Dermis blood vessel endothelial cell (primary cell): ENCODE data around the gene DNMT1. TPM values are rescaled to one million over a fixed set of nuclear protein-coding genes. Genes with fewer than 3 reads are reported as not detected.

Experiments
- DNase-seq: peaks from one replicate; pipeline ENCODE4 v3.0.0; 2010
- total RNA-seq: library from RNA; depleted of rRNA; stranded (reverse); fragments of >200 nt; gene quantifications from 2 replicates; pipeline ENCODE4 v1.2.3, GENCODE V29; 2014

DNMT1 gene
- total RNA-seq, 1 donor from 2014 or later: 37.9 TPM

DNA sequence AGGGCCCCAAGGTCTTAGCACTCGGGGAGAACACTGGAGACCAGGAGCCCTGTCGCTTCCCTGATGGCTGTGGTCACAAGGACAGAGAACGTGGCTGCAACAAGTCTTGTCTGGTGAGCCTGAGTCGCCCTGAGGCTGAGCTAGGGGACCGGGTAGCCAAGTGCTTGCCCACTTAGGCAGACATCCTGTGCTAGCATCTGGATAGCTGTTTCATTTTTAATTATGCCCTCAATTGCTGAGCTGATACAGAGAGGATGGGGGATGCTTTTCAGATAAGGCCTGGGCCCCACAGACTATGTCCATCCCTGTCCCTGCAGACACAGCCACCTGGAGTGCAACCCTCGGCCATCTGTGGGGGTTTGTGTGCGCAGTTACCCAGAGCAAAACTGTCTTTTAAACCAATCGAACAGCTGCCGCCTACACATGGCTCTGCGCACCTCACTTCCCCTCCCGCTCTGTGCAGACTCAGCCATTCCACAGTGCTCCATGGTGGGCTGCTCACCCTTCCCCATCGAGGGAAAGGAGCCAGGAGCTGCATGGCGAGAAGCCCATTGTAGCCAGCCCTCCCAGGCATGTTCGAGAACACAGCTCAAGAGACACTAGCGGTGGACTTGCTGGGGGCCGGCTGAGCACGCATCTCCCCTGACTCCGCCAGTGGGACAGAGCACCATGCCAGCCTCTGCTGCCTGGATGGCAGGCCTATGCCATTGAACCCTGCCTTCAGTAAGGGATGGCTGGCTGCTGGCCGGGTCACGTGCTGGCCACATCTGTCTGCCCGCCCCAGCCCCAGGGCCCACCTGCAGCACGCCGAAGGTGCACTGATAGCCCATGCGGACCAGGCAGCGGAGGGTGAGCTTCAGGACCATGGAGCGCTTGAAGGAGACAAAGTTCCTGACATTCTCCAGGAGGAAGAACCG lies 55.6 kb downstream of the DNMT1 start:
- DNase-seq: no peak

DNA sequence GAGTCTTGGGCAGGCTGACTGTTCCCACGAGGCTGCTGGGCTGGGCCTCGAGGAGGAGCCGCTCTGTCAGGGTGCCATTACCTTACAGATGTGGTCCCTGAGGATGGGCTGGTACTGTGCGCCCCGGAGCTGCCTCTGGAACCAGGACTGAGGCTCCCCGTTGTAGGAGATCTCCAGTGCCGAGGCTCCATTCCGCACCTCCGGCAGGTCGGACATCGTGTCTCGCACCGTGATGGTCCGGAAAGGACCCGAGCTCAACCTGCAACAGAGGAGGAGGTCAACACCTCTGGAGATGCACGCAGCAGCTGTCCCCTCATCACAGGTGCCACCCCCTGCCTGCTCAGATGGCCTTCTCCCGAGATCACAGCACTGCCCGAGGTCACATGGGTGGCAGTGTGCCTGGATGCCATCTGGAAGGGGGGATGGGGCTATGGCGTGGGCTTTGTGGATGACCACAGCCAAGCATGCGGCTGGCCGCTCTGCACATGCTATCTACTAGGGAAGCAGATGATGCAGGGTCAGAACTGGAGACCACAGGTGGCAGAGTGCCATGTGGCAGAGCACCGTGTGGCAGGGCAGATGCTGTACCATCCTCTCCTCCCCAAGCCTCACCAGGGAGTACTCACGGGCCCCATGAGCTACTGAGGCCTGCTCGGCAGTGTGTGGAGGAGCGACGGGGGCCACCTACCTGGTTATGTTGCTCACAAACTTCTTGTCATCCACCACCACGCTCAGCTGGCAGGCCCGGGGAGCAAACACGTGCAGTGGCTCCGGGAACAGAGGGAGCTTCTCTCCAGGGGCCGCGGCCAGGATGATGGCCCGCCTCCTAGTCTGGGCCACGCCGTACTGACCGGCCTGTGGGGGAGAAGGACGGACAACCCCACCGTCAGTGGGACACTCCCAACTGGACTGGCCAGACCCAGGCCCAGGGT lies 56.7 kb downstream of the DNMT1 start:
- DNase-seq: no peak

DNA sequence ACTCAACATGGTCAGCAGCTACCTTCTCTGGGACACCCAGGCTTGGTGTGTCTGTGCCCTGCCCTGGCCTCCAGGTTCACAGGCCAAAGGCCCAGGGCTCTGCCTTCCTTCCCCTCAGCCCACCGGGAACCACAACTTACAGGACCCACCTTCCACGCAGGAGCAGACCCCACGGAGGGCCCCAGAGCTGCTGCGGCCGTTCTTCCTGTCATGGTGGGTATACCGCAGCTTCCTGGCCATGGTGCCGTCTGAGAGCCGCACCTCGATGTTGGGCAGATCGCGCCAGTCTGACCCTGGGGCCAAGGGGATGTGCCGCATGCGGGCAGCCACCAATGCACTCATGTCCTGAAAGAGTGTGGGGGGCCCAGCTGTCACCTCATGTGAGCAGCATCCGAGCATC lies 57.8 kb downstream of the DNMT1 start:
- no peak for DNase-seq

DNA sequence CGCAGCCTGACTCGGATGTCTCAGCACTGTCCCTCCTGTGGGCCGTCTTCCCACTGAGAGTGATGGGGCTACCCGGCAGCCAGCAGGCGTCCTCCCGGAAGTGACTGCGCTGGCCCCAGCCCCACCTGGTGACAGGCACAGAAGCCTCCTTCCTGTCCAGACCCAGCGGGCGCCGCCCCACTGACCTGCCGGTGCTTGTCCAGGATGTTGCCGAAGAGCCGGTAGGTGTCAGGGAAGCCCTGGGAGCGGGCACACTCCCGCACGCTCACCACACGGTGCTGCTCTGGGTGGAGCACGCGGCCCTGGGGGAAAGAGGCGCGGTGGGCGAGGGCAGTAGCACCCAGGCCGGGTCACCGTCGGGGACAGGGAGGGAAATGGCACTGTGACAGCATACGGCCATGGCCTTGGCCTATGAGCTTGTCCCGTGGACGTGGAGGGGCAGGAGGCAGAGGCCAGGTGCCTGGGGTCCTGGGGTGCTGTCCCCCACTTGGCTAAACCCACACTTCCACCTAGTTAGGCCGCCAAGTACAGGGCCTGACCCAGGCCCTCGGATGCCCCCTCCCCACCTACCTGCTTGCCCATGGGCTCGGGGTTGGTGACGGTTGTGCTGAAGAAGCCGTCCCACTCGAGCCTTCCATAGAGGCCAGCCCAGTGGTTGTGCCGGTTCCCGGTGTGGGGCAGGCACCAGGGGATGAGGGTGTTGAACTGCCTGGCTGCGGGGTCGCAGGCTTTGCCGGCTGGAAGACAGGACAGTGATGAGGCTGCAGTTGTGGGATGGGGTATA lies 59.0 kb downstream of the DNMT1 start:
- DNase-seq: no peak

DNA sequence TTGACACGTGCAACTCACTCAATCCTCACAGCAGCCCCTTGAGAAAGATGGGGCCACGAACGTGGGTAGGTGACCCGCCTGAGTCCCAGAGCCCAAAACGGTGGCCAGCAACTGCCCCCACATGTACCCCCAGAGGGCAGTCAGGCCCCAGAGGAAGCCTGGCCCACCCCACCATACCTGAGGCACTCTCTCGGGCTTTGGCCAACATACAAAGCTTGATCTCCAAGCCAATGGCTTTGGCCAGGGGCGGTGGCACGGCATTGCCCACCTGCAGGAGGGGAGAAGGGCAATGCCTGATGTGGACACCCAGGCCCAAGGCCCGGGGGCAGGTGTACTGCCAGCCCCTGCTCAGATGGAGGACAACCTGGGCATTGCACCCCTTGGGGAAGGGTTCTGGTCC lies 60.7 kb downstream of the DNMT1 start:
- DNase-seq: no peak

DNA sequence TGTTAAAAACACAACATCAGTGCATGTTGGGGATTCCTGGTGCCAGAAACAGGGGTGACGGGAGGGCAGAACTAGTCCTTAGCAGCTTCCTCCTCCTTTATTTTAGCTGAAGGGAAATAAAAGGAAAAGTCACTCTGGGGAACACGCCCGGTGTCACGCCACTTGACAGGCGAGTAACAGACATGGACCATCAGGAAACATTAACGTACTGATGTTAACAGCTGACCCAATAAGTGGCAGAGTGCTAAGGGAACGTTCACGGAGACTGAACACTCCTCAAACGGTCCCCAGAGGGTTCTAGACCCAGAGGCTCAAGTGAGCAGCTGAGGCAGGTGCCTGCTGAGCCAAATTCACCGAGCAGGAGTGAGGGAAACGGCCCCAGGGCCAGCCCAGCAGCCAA lies 61.2 kb downstream of the DNMT1 start:
- DNase-seq: no peak

DNA sequence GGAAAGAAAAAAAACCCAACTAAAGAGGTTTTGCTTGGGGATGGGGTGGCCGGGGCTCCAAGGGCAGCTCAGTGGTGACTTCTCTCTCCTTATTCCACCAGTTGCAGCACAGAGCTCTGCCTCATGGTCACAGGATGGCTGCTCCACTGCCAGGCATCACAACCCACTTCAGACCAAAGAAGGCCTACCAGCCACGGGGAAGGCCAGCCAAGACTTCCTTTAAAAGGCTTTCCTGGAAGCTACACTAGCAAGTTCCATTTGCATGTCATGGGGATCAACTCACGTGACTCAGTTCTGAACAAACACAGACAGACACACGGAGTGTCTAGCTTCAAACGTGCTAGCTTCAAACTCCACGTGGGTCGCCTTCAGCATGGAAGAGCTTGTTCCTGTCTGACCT lies 61.8 kb downstream of the DNMT1 start:
- no peak for DNase-seq

DNA sequence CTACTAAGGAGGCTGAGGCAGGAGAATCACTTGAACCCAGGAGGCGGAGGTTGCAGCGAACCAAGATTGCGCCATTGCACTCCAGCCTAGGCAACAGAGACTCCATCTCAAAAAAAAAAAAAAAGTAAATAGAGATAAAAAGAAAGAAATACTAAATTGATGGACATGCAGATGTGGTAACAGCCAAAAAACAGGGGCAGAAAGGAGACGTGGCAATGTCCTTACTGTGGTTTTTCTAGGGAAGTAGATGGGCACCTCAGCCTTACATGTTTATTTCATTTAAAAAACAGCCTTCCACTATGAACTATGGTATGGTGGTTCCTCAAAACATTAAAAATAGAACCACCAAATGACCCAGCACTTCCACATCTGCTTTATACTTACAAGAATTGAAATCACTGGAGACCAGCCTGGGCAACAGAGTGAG lies 68.5 kb downstream of the DNMT1 start:
- no peak for DNase-seq

DNA sequence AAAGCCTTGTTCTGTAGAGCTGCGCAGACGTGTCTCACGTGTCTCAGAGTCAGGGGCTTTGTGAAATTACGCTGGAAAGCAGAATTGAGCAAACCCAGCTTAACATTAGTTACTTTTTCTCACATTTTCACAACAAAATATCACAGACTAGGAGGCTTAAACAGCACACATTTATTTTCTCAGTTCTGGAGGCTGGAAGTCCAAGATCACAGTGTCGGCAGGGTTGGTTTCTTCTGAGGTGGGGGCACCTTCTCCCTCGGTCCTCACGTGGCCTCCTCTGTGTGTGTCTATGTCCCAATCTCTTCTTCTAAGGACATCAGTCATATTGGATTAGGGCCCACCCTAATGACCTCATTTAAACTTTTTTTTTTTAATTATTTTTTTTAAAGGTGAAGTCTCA lies 70.3 kb downstream of the DNMT1 start:
- no peak for DNase-seq

DNA sequence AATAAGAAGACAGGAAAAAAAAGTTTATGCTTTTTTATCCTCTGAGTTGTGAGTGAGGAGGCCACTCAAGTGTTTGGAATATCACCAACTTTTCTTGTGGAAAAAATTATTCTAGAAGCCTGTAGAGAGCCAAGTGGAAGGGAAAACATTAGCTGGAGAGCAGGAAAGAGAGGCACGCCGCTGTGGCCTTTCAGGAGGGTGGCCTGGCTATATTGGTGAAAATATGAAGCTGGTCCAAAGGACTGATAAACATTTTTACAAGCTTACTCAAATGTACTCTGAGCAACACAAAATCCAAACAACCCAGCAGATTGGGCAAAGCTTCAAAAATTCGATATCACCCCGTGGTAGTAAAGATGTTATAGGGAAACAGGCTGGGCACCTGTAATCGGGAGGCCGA lies 72.7 kb downstream of the DNMT1 start:
- DNase-seq: no peak

DNA sequence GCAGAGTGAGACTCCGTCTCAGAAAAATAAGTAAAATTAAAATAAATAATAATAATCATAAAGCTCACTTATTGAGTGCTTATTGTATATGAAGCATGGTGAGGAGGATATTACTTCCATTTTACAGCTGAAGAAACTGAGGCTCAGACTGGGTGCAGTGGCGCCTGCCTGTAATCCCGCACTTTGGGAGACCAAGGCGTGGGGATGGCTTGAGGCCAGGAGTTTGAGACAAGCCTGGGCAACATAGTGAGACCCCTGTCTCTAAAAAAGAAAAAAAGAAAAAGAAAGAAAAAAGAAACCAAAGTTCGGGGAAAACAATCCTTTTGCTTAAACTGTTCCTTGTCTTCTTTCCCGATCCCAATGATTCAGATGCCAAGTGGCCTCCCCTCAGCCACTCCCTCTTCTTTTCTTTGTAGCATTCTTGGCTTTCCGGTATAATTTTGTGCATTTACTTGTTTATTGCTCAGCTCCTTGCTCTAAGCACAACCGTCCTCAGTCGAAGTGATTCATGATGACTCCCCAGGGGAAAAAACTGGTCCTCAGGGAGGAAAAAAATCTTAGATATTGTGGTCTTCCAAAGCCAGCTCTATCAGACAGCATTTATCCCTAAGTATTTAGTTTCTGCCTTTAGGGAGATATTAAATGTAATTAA lies 74.1 kb downstream of the DNMT1 start:
- peak; percentile 46 for DNase-seq

DNA sequence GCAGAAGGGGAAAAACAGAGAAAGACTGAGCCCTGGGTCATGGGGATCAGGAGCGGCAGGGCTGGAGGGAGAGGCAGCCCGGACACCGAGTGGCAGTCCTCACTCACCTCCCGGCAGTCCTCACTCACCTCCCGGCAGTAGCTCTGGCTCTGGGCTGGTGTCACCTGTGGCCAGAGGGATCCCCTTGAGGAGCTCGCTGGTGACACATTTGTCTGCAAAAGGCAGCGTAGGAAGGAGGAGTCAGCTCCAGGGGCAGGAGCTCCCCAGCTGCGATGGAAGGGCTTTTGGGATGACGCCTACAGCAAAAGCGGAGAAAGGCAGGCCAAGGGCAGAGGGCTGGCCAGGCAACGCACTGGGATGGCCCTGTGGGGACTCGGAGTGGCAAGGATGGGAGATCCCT lies 75.8 kb downstream of the DNMT1 start:
- DNase-seq: no peak

DNA sequence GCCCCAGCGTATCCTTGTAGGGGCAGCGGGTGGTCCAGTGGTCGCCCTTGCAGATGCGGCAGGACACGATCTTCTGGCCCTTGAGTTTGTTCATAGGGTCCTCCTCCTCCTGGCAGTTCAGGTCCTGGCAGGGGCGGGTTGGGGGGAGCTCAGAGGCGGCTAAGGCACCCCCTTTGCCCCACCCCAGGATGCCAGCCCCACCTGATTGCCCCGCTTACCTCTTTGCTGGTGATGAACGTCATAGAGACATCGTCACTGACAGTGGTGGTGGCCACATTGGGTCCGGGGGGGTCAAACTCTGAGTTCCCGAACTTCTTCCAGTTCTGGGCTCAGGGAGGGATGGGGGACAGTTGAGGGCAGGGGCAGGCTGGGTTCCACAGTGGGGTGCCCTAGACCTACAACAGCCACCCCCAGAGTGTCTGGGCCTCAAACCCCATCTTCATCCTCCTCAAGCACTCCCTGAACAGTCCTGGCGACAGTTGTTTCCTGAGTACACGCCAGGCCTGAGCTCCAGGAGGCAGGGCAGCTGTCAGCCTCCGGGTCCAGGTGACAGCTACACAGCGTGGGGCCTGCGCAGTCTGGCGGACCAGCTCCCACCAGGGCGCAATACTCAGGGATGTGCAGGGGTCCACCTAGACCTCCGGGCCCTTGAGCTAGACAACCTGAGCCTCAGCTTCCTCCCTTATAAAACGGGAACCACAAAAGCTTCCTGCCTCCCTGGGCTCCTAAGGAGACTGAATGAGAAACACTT lies 77.7 kb downstream of the DNMT1 start:
- DNase-seq: no peak

DNA sequence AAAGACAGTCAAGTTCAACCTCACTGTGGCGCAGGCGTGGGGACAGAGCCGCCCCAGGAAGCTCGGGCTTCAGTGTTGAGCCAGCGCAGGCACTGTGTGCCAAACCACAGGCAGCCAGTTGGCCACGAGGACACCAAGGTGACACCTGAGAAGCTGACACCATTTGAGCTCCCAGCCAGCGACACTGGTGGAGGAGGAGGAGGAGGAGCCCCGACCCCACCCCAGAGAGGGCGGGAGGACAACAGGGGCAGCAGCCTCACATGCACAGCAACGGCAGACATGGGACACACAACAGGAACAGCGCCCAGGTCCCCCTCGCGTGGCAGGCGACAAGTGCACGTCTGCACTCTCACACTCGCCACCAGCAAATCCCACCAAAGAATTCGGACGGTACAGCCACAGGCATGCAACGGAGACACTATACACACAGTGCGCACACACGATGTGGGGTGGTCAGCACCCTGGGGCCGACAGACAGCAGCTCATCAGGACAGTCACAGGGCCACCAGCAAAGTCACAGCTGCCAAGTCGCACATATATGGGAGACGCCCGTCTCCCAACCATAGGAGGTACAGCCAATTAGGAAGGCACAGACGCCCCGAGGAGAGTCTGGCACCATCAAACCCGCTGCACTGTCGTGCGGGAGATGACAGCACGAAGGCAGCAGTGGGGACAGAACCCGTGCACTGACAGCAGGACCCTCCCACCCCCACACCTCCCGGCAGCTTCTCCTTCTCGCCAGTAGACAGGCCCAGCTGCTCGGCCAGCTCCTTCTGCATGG lies 78.5 kb downstream of the DNMT1 start:
- no peak for DNase-seq

DNA sequence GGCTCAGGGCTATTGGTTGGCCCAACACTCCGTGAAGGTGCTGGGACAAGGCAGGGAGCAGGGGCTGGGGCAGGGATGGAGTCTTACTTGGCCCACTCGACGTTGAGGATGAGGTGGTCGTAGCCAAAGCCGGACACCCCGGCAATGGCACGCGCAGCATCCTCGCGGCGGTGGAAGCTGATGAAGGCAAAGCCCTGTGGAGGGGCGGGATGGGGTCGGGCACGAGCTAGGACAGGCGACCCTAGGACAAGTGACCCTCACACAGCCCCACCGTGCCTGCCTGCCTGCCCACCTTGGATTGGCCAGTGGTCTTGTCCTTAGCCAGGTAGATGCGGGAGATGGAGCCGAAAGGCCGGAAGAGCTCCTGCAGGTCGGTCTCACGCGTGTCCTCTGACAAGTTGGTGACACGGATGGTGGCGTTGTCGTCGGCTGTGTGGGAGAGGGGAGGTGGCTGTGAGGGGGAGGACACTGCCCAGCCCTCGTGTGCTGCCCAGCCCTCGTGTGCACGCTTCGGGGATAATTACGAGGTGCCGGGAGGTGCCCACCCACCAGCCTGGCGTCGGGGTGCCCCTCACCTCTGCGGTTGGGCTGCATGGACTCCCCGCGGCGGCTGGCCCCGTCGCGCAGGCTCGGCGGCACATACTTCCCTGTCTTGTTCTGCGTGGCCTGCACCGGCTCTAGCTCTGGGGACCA lies 79.2 kb downstream of the DNMT1 start:
- no peak for DNase-seq

DNA sequence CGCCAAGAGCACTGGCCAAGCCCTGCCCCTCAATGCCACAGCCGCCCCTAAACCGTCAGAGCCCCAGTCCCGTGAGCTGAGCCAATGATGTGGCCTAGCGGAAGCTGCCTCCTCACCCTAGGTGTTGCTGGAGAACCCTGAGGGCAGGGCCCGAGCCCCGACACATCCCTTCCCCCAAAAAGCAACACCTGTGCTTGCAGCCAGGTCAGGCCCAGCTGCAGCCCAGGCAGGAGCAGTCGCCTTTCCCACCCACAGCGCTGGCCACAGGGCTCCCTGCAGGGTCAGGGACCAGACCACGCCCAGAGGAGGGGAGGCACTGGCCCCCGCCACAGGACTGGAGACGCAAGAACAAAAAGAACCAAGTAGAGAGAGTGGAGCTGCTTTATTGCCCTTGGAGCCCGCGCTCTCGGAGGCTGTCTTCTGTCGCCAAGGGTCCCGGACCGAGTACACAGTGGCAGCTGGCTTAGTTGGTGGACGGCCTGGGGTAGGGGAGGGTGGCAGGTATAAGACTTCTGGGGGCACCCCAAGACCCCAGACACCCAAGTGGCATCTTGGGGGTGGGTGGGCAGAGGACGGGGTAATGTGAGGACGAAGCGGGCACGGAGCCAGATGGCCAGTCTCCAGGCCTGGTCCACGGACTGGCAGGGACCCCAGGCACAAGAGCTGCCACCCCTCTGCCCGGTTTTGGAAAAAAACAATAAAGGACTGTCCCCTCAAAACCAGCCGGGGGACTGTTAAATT lies 79.9 kb downstream of the DNMT1 start:
- no peak for DNase-seq

DNA sequence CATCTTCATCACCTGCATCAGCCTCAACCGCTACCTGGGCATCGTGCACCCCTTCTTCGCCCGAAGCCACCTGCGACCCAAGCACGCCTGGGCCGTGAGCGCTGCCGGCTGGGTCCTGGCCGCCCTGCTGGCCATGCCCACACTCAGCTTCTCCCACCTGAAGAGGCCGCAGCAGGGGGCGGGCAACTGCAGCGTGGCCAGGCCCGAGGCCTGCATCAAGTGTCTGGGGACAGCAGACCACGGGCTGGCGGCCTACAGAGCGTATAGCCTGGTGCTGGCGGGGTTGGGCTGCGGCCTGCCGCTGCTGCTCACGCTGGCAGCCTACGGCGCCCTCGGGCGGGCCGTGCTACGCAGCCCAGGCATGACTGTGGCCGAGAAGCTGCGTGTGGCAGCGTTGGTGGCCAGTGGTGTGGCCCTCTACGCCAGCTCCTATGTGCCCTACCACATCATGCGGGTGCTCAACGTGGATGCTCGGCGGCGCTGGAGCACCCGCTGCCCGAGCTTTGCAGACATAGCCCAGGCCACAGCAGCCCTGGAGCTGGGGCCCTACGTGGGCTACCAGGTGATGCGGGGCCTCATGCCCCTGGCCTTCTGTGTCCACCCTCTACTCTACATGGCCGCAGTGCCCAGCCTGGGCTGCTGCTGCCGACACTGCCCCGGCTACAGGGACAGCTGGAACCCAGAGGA lies 80.6 kb downstream of the DNMT1 start:
- DNase-seq: no peak

DNA sequence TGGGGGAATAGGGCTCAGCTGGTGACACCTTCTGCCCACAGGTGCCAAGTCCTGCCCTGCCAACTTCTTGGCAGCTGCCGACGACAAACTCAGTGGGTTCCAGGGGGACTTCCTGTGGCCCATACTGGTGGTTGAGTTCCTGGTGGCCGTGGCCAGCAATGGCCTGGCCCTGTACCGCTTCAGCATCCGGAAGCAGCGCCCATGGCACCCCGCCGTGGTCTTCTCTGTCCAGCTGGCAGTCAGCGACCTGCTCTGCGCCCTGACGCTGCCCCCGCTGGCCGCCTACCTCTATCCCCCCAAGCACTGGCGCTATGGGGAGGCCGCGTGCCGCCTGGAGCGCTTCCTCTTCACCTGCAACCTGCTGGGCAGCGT lies 81.2 kb downstream of the DNMT1 start:
- DNase-seq: no peak
